ENCODE measurements around the gene ABCB8. TPM values are rescaled to one million over a fixed set of nuclear protein-coding genes. Genes with fewer than 3 reads are reported as not detected.

ABCB8 gene
- polyA plus RNA-seq, 1 donor (not counting 4 experiments of a cell fraction or from before 2014, with no cell fraction given), result 15.5 TPM

GRCh38 chr7:151091988-151092387 is 63.7 kb downstream of the ABCB8 start:
- peaks cover 21% of the 10 kb centered on the region for H3K4me1 ChIP-seq (ENCODE audit: control insufficient read depth, extremely low read depth, insufficient read depth, low read length)
- FAIRE-seq (no peak), DNase-seq (ENCODE audit: low read depth, low spot score) (no peak)
- no peak overlapping the region for H3K9ac ChIP-seq (ENCODE audit: control insufficient read depth, extremely low read depth, insufficient read depth, low read length)
- H3K27ac ChIP-seq (ENCODE audit: control insufficient read depth, insufficient read depth, low read length), result no peak overlapping the region
- no peak for TF ChIP-seq EZH2 (IDR thresholded peaks at IDR 0.05; ENCODE audit: low read length)
- TF ChIP-seq, protein P1, sequence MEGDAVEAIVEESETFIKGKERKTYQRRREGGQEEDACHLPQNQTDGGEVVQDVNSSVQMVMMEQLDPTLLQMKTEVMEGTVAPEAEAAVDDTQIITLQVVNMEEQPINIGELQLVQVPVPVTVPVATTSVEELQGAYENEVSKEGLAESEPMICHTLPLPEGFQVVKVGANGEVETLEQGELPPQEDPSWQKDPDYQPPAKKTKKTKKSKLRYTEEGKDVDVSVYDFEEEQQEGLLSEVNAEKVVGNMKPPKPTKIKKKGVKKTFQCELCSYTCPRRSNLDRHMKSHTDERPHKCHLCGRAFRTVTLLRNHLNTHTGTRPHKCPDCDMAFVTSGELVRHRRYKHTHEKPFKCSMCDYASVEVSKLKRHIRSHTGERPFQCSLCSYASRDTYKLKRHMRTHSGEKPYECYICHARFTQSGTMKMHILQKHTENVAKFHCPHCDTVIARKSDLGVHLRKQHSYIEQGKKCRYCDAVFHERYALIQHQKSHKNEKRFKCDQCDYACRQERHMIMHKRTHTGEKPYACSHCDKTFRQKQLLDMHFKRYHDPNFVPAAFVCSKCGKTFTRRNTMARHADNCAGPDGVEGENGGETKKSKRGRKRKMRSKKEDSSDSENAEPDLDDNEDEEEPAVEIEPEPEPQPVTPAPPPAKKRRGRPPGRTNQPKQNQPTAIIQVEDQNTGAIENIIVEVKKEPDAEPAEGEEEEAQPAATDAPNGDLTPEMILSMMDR (optimal IDR thresholded peaks at IDR 0.05 in 1 of 3, IDR thresholded peaks at IDR 0.05 in 1 of 3, conservative IDR thresholded peaks at IDR 0.05 in 1 of 3; ENCODE audit: extremely low read depth in 1 of 3, insufficient read depth in 2 of 3, low read length in 3 of 3), result no peak
- H3K4me3 ChIP-seq (ENCODE audit: control insufficient read depth in 2 of 3, extremely low read depth in 1 of 3, insufficient read depth in 2 of 3, low read depth in 1 of 3, low read length in 3 of 3), result no peak overlapping the region
- dilution Hi-C loops (cut with MboI; ENCODE audit: extremely low pct_ligation_motif_present, low sequenced_read_pairs), result no loop called here
- peaks cover 97% of the 10 kb centered on the region for H3K79me2 ChIP-seq (ENCODE audit: control insufficient read depth, insufficient read depth, low read length)
- H3K9me3 ChIP-seq (ENCODE audit: control insufficient read depth, low read depth, low read length), result no peaks in the 10 kb centered on the region
- peaks cover 5 to 9% of the 10 kb centered on the region in 2 experiments for H3K36me3 ChIP-seq (ENCODE audit: control insufficient read depth in 2 of 2, extremely low read depth in 1 of 2, insufficient read depth in 2 of 2, low read length in 2 of 2)
- no peak overlapping the region for H2AFZ ChIP-seq (ENCODE audit: control insufficient read depth, low read length)
- no peaks in the 10 kb centered on the region for H3K9me1 ChIP-seq (ENCODE audit: control insufficient read depth, extremely low read depth, insufficient read depth, low read length)
- H4K20me1 ChIP-seq (ENCODE audit: control insufficient read depth, extremely low read depth, insufficient read depth, low read length), result peaks cover 5% of the 10 kb centered on the region
- no peaks in the 10 kb centered on the region for H3K27me3 ChIP-seq (ENCODE audit: control insufficient read depth, extremely low read depth, insufficient read depth, low read length)
- no peak overlapping the region for H3K4me2 ChIP-seq (ENCODE audit: control insufficient read depth, extremely low read depth, insufficient read depth, low read depth, low read length)

DNA sequence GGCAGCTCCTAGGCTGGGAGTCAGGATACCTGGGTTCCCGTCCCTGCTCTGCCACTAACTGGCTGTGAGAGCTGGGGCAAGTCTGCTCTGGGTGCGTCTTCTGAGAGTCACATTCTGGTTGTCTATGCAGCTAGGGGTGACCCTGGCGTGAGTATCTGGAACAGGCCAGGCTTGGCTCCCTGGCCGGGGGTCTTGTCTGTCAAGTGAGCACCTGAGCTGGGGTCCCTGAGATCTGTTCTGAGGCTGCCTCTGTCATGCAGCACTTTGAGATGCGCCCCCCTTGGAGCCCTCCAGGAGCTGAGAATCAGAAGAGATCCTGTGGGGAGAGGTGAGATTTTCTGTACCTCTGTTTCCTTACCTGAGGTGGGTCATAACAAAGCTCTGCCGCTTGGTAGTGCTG is 65.5 kb downstream of the ABCB8 start:
- Histone ChIP-seq H3K9me3 (ENCODE audit: control insufficient read depth, low read depth, low read length) (no peaks in the 10 kb centered on the region), H3K4me3 (ENCODE audit: control insufficient read depth in 2 of 3, extremely low read depth in 1 of 3, insufficient read depth in 2 of 3, low read depth in 1 of 3, low read length in 3 of 3) (no peak overlapping the region), H3K9me1 (ENCODE audit: control insufficient read depth, extremely low read depth, insufficient read depth, low read length) (no peaks in the 10 kb centered on the region), H3K27me3 (ENCODE audit: control insufficient read depth, extremely low read depth, insufficient read depth, low read length) (no peaks in the 10 kb centered on the region), H3K4me2 (ENCODE audit: control insufficient read depth, extremely low read depth, insufficient read depth, low read depth, low read length) (no peak overlapping the region), H2AFZ (ENCODE audit: control insufficient read depth, low read length) (no peak overlapping the region), H3K9ac (ENCODE audit: control insufficient read depth, extremely low read depth, insufficient read depth, low read length) (no peak overlapping the region), H3K27ac (ENCODE audit: control insufficient read depth, insufficient read depth, low read length) (no peak overlapping the region), H3K79me2 (ENCODE audit: control insufficient read depth, insufficient read depth, low read length) (peaks cover 92% of the 10 kb centered on the region), H3K36me3 (ENCODE audit: control insufficient read depth in 2 of 2, extremely low read depth in 1 of 2, insufficient read depth in 2 of 2, low read length in 2 of 2) (peaks cover 5 to 9% of the 10 kb centered on the region in 2 experiments), H3K4me1 (ENCODE audit: control insufficient read depth, extremely low read depth, insufficient read depth, low read length) (peaks cover 10% of the 10 kb centered on the region), H4K20me1 (ENCODE audit: control insufficient read depth, extremely low read depth, insufficient read depth, low read length) (peaks cover 5% of the 10 kb centered on the region)
- dilution Hi-C loops (cut with MboI; ENCODE audit: extremely low pct_ligation_motif_present, low sequenced_read_pairs), result no loop called here
- no peak for DNase-seq (ENCODE audit: low read depth, low spot score)
- TF ChIP-seq EZH2 (IDR thresholded peaks at IDR 0.05; ENCODE audit: low read length), result no peak
- no peak for FAIRE-seq

- dilution Hi-C loops (cut with MboI; ENCODE audit: extremely low pct_ligation_motif_present, low sequenced_read_pairs), result no loop called here
These were observed 66.4 kb downstream of the ABCB8 start for GRCh38 chr7:151094675-151095074.

More at GRCh38 chr7:151094675-151095074, 66.4 kb downstream of the ABCB8 start:
- Histone ChIP-seq H3K4me3 (ENCODE audit: control insufficient read depth in 2 of 3, extremely low read depth in 1 of 3, insufficient read depth in 2 of 3, low read depth in 1 of 3, low read length in 3 of 3) (no peak overlapping the region), H3K9me1 (ENCODE audit: control insufficient read depth, extremely low read depth, insufficient read depth, low read length) (no peaks in the 10 kb centered on the region), H3K79me2 (ENCODE audit: control insufficient read depth, insufficient read depth, low read length) (peaks cover 88% of the 10 kb centered on the region), H3K9ac (ENCODE audit: control insufficient read depth, extremely low read depth, insufficient read depth, low read length) (no peak overlapping the region), H3K36me3 (ENCODE audit: control insufficient read depth in 2 of 2, extremely low read depth in 1 of 2, insufficient read depth in 2 of 2, low read length in 2 of 2) (peaks cover 5 to 9% of the 10 kb centered on the region in 2 experiments), H3K27ac (ENCODE audit: control insufficient read depth, insufficient read depth, low read length) (no peak overlapping the region), H4K20me1 (ENCODE audit: control insufficient read depth, extremely low read depth, insufficient read depth, low read length) (peaks cover 5% of the 10 kb centered on the region), H3K4me1 (ENCODE audit: control insufficient read depth, extremely low read depth, insufficient read depth, low read length) (peaks cover 2% of the 10 kb centered on the region), H3K9me3 (ENCODE audit: control insufficient read depth, low read depth, low read length) (no peaks in the 10 kb centered on the region), H3K27me3 (ENCODE audit: control insufficient read depth, extremely low read depth, insufficient read depth, low read length) (no peaks in the 10 kb centered on the region), H3K4me2 (ENCODE audit: control insufficient read depth, extremely low read depth, insufficient read depth, low read depth, low read length) (no peak overlapping the region), H2AFZ (ENCODE audit: control insufficient read depth, low read length) (no peak overlapping the region)
- FAIRE-seq (no peak), DNase-seq (ENCODE audit: low read depth, low spot score) (no peak)
- TF ChIP-seq, protein P1 (optimal IDR thresholded peaks at IDR 0.05 in 1 of 3, IDR thresholded peaks at IDR 0.05 in 1 of 3, conservative IDR thresholded peaks at IDR 0.05 in 1 of 3; ENCODE audit: extremely low read depth in 1 of 3, insufficient read depth in 2 of 3, low read length in 3 of 3), result no peak
- no peak for TF ChIP-seq EZH2 (IDR thresholded peaks at IDR 0.05; ENCODE audit: low read length)

Data from keratinocyte (primary cell).